GM12878 (cell line): ENCODE results near the gene CD248. TPM values are rescaled to one million over a fixed set of nuclear protein-coding genes. Genes with fewer than 3 reads are reported as not detected.

ENCODE experiments used
- ATAC-seq: fragments of 200-7000 bp; cut with Tn5 transposase; 3 replicates; pipeline ENCODE4 v1.9.1; 2020; ENCODE audit warnings: mild to moderate bottlenecking, moderate library complexity
- BruUV-seq: library from RNA; stranded (reverse); fragments of 400-500 nt; replicated peaks from 2 replicates; lab custom pipeline; 2021; lab: Mats Ljungman, UMichigan
- CTCF ChIA-PET: fragments of 300-600 bp; sonication (Branson Sonifier 250); formaldehyde crosslinking; extraction: SDS; loops from one replicate; lab custom pipeline; 2021; ENCODE audit warnings: inconsistent platforms; lab: Yijun Ruan, JAX
- POLR2A ChIA-PET: fragments of 350-600 bp; formaldehyde crosslinking; extraction: SDS; loops from one replicate; lab custom pipeline; 2021; ENCODE audit warnings: inconsistent platforms; lab: Charles Lee
- RAD21 ChIA-PET: fragments of 300-600 bp; sonication (Branson Sonifier 250); formaldehyde crosslinking; loops from one replicate; lab custom pipeline; 2023; ENCODE audit warnings: antibody characterized with exemption; ENCODE audit not compliant: unreplicated experiment; lab: Charles Lee
- SMC1A ChIA-PET: fragments of 300-600 bp; sonication (Branson Sonifier 250); formaldehyde crosslinking; loops from one replicate; lab custom pipeline; 2023; ENCODE audit not compliant: unreplicated experiment, uncharacterized antibody; lab: Charles Lee
- DNase-seq: peaks from one replicate; pipeline ENCODE4 v3.0.0-alpha.2; 2011; ENCODE audit warnings: low read depth, low spot score
- FAIRE-seq: peaks from 3 replicates; lab custom pipeline; 2011; peaks lifted over from hg19 to GRCh38; lab: Jason Lieb, UNC
- H2AFZ ChIP-seq: 2 replicates; pipeline ENCODE4 v1.6.0; 2011; ENCODE audit warnings: low read depth, low read length, control low read depth; ENCODE audit not compliant: control insufficient read depth
- H3K27ac ChIP-seq: 2 replicates; pipeline ENCODE4 v1.5.1; 2011; ENCODE audit warnings: control low read depth; ENCODE audit not compliant: control insufficient read depth, insufficient read depth
- H3K27me3 ChIP-seq, 2 experiments: replicated peaks in 1 of 2; 2 replicates each; pipeline versions ENCODE4 v1.6.0 to v1.6.1; 2011; ENCODE audit warnings: low read length in 1 of 2; ENCODE audit not compliant: control insufficient read depth in 2 of 2, insufficient read depth in 2 of 2
- H3K36me3 ChIP-seq, 2 experiments: 2 replicates each; pipeline ENCODE4 v1.5.1; 2011; ENCODE audit warnings: low read length in 1 of 2; ENCODE audit not compliant: control insufficient read depth in 2 of 2, insufficient read depth in 2 of 2
- H3K4me1 ChIP-seq: 2 replicates; pipeline ENCODE4 v1.6.1; 2011; ENCODE audit warnings: mild to moderate bottlenecking, low read length, moderate library complexity, mixed read lengths; ENCODE audit not compliant: control insufficient read depth, insufficient read depth
- H3K4me2 ChIP-seq: 2 replicates; pipeline ENCODE4 v1.6.0; 2011; ENCODE audit warnings: control low read depth; ENCODE audit not compliant: control insufficient read depth, insufficient read depth
- H3K4me3 ChIP-seq: fragments of 200-600 bp; sonication (generic); 2 replicates; pipeline ENCODE4 v1.5.1; 2016
- H3K79me2 ChIP-seq: 2 replicates; pipeline ENCODE4 v1.6.0; 2011; ENCODE audit warnings: low read length; ENCODE audit not compliant: control insufficient read depth, insufficient read depth
- H3K9ac ChIP-seq: 2 replicates; pipeline ENCODE4 v1.8.0; 2011; ENCODE audit warnings: low read length, control low read depth, mixed read lengths; ENCODE audit not compliant: control insufficient read depth, insufficient read depth
- H3K9me3 ChIP-seq: replicated peaks from 3 replicates; pipeline ENCODE4 v1.5.1; 2011; ENCODE audit warnings: mild to moderate bottlenecking, low read length; ENCODE audit not compliant: control insufficient read depth, insufficient read depth
- H4K20me1 ChIP-seq: 2 replicates; pipeline ENCODE4 v1.6.0; 2011; ENCODE audit not compliant: control insufficient read depth, insufficient read depth
- HDGF ChIP-seq: fragments of 450-650 bp; IDR thresholded peaks from 2 replicates; pipeline ENCODE4 v1.6.1; 2016; ENCODE audit warnings: antibody characterized with exemption
- JUNB ChIP-seq: IDR thresholded peaks from 2 replicates; pipeline ENCODE4 v1.6.1; 2016; ENCODE audit warnings: antibody characterized with exemption, mild to moderate bottlenecking
- NR2F1 ChIP-seq: fragments of 450-650 bp; conservative IDR thresholded peaks from 2 replicates; pipeline ENCODE4 v1.6.1; 2017; ENCODE audit warnings: mild to moderate bottlenecking
- ZZZ3 ChIP-seq: IDR thresholded peaks from 2 replicates; pipeline ENCODE4 v1.6.1; 2011; ENCODE audit warnings: low read depth; ENCODE audit not compliant: control insufficient read depth, insufficient read length
- WGBS: methylation state at CpG from one replicate; pipeline ENCODE4 v1.1.6; 2016; ENCODE audit warnings: low lambda C conversion rate; ENCODE audit not compliant: insufficient replicate concordance, insufficient coverage; ENCODE audit errors: missing lambda C conversion rate; 5-methylcytosine and 5-hydroxymethylcytosine counted together
- in situ Hi-C: fragments of 300-500 bp; cut with MboI; formaldehyde crosslinking; loops from 9 replicates; pipeline ENCODE4 v1.14.3; 2018; ENCODE audit warnings: mixed read lengths
- intact Hi-C: fragments of 100-400 bp; cut with micrococcal nuclease; formaldehyde crosslinking; loops from one replicate; pipeline ENCODE4 v1.14.2; 2022; ENCODE audit not compliant: unreplicated experiment
- polyA plus RNA-seq, 11 experiments: library from polyadenylated mRNA; depleted of rRNA in 4 of 11; unstranded in 6 of 11; stranded (reverse) in 5 of 11; fragments of >200 nt; fragmentation: Nextera tagmentation in 4 of 11; fragmentation: Illumina TruSeq in 1 of 11; extraction: Ambion mirVana in 4 of 11; extraction: Trizol in 1 of 11; gene quantifications; 1 replicate in 1 of 11; 2 replicates in 10 of 11; pipeline versions ENCODE4 v1.2.1 to v1.2.3, GENCODE V29; 2011 to 2016; ENCODE audit warnings: inconsistent platforms in 2 of 11, missing spikeins in 2 of 11, low read depth in 1 of 11
- total RNA-seq, 4 experiments: library from RNA; depleted of rRNA in 3 of 4; stranded (reverse); fragments of >200 nt in 3 of 4; fragmentation: Illumina TruSeq in 1 of 4; extraction: Trizol in 1 of 4; gene quantifications; 2 replicates each; pipeline versions ENCODE4 v1.2.1 to v1.2.3, GENCODE V29; 2013 to 2021
- TF ChIP-seq, protein P1 (sequence below): fragments of 450-650 bp; IDR thresholded peaks from 2 replicates; pipeline ENCODE4 v1.6.1; 2017; ENCODE audit warnings: mild to moderate bottlenecking, moderate library complexity

Gene CD248
- total and polyA plus RNA-seq, 10 of the 15 experiments (the other 5 are each of a cell fraction or from before 2014, with no cell fraction given): 0.10 to 0.21 (median 0.20) TPM; not detected in 7

- ChIA-PET POLR2A (no interaction called here), SMC1A (no interaction called here), RAD21 (no interaction called here)
- in situ Hi-C loops: no loop called here
- BruUV-seq: no TSS peak
- Histone ChIP-seq H3K9ac (no peak overlapping the region), H3K4me3 (no peak overlapping the region)
- TF ChIP-seq NR2F1 (0 out of 2 replicates have a peak, but pooled peaks have one; percentile 16), ZZZ3 (no peak), JUNB (no peak), HDGF (peak; percentile 30; the same call in 1 of the 2 replicates)
- TF ChIP-seq, protein P1, sequence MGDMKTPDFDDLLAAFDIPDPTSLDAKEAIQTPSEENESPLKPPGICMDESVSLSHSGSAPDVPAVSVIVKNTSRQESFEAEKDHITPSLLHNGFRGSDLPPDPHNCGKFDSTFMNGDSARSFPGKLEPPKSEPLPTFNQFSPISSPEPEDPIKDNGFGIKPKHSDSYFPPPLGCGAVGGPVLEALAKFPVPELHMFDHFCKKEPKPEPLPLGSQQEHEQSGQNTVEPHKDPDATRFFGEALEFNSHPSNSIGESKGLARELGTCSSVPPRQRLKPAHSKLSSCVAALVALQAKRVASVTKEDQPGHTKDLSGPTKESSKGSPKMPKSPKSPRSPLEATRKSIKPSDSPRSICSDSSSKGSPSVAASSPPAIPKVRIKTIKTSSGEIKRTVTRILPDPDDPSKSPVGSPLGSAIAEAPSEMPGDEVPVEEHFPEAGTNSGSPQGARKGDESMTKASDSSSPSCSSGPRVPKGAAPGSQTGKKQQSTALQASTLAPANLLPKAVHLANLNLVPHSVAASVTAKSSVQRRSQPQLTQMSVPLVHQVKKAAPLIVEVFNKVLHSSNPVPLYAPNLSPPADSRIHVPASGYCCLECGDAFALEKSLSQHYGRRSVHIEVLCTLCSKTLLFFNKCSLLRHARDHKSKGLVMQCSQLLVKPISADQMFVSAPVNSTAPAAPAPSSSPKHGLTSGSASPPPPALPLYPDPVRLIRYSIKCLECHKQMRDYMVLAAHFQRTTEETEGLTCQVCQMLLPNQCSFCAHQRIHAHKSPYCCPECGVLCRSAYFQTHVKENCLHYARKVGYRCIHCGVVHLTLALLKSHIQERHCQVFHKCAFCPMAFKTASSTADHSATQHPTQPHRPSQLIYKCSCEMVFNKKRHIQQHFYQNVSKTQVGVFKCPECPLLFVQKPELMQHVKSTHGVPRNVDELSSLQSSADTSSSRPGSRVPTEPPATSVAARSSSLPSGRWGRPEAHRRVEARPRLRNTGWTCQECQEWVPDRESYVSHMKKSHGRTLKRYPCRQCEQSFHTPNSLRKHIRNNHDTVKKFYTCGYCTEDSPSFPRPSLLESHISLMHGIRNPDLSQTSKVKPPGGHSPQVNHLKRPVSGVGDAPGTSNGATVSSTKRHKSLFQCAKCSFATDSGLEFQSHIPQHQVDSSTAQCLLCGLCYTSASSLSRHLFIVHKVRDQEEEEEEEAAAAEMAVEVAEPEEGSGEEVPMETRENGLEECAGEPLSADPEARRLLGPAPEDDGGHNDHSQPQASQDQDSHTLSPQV: no peak
- TF ChIP-seq, all 136 proteins: peak for 2
- Histone ChIP-seq H3K4me2 (no peak overlapping the region), H2AFZ (peak overlapping the region; percentile 61; the same call in 1 of the 2 replicates), H3K4me1 (peaks cover 10% of the 10 kb centered on the region; the same call in 1 of the 2 replicates), H3K9me3 (no peaks in the 10 kb centered on the region), H3K36me3 (no peaks in the 10 kb centered on the region), H3K27ac (no peak overlapping the region), H4K20me1 (no peaks in the 10 kb centered on the region), H3K79me2 (no peaks in the 10 kb centered on the region), H3K27me3 (no peaks in the 10 kb centered on the region; a peak in 1 of 4 replicates)
- no peak for FAIRE-seq
- peak; percentile 48 for ATAC-seq
- no peak for DNase-seq
- CTCF ChIA-PET: no interaction called here
- WGBS: 70% methylated on average over 3 of the region's 3 CpGs
- intact Hi-C loops: loop anchor here (1.0 to 2.0 kb wide), 2 partner anchors 16 to 105 kb away; no protein-coding TSS in a partner anchor
These were observed 11.1 kb upstream of the CD248 start for GRCh38 chr11:66328031-66328301.
